Lower leg skin (tissue), 3 donors: Measurements from ENCODE around the gene RAB30.

Source experiments
- CTCF ChIP-seq, 3 donors: fragments of 450-650 bp; IDR thresholded peaks; one replicate each; pipeline ENCODE4 v1.5.1; 2016; ENCODE audit warnings: antibody characterized with exemption in 3 of 3, mild to moderate bottlenecking in 3 of 3, moderate library complexity in 2 of 3
- POLR2A ChIP-seq, 2 donors: fragments of 450-650 bp; IDR thresholded peaks; one replicate each; pipeline ENCODE4 v1.6.1; 2016 to 2017; ENCODE audit warnings: antibody characterized with exemption in 2 of 2, mild to moderate bottlenecking in 1 of 2, moderate library complexity in 1 of 2

- TF ChIP-seq CTCF (IDR thresholded peaks at IDR 0.05) (no peak), POLR2A (IDR thresholded peaks at IDR 0.05) (no peak)
These were observed 33.8 kb downstream of the RAB30 start for GRCh38 chr11:83037877-83038276.
